Iris pigment epithelial cell (primary cell): ENCODE measurements around the gene ADGRL3.

ENCODE experiments used
- DNase-seq: peaks from one replicate; pipeline ENCODE4 v3.0.0-alpha.2; 2011; ENCODE audit warnings: low read depth

ADGRL3 gene

GRCh38 chr4:61200187-61200915, at the start of gene ADGRL3:
Gene ADGRL3, plus strand, starts transcription at chr4:61200326.
- peak; percentile 45 for DNase-seq

DNA sequence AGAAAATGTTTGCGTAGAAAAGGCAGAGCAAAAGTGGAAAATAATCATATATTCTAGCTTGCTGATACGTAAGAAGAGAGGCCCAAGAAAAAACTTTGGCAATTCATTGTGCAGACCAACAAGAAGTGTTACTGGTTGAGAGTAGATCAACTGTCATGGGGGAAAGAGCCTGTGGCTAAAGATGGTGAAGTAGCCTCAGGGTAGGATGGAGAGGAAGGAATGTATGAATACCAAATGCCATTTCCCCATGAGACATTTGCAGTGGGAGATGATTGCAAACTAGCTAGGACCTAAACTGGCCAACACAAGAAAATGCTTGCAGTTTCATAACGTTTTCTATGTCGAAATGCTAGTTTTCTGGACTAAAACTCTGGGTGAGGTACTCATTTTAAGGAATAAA, 47.7 kb upstream of the ADGRL3 start:
- no peak for DNase-seq

GRCh38 chr4:61160478-61160877, 39.6 kb upstream of the ADGRL3 start:
- DNase-seq, result no peak

- peak; percentile 30 for DNase-seq
Observed at GRCh38 chr4:61162116-61162515, 38.0 kb upstream of the ADGRL3 start.

GRCh38 chr4:61173799-61174198, 26.3 kb upstream of the ADGRL3 start:
- DNase-seq, result peak; percentile 1

GRCh38 chr4:61175495-61175894, 24.6 kb upstream of the ADGRL3 start:
- DNase-seq, result no peak

GRCh38 chr4:61177367-61177766, 22.8 kb upstream of the ADGRL3 start:
- no peak for DNase-seq

GRCh38 chr4:61180405-61180804, 19.7 kb upstream of the ADGRL3 start:
- DNase-seq, result no peak

DNA sequence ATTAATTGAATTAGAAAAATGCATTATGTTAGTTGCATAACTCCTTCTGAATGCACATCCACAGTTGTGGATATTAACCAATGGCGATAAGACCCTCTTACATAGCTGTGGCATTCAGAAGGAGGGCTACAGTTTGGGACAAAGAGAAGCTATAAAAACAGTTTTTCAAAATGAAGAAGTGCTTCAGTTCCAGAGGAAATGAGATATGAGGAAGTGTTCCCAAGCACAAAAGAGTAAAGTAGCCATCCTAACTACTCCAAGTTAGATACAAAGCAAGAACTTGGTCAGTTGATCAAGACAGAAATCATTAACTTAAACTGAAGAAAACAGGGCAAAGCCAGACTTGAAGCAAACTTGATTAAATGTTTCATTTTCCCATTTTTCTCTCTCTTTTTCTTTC, 17.2 kb upstream of the ADGRL3 start:
- DNase-seq, result no peak

DNA sequence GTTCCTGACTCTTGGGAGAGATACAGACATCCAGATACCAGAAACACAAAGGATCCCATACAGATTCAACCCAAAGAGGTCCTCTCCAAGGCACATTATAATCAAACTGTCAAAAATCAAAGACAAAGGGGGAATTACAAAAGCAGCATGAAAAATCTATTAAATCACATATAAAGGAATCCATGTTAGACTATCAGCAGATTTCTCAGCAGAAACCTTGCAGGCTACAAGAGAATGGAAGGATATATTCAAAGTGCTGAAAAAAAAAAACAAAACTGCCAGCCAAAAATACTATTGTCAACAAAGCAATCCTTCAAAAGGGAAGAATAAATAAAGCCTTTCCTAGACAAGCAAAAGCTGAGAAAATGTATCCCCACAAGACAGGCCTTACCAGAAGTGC, 14.8 kb upstream of the ADGRL3 start:
- no peak for DNase-seq

DNA sequence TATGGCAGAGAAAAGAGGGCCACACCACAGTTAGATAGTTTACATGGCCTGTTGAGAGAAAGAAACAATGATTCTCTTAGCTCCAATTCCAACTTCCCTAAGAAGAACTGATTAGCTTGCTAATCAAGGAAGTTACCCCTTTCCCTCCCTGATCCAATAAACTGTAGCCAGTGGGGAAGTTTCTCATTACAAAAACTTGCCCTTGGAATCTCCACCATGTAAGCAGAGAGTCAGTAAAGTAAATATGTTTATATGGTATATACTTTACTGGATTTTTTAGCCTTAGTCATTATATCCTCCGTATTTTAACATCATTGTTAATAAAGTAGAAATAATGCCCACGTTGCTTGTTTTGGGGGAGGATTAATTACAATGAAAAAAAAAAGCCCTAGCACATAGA, 7.7 kb upstream of the ADGRL3 start:
- DNase-seq, result no peak

GRCh38 chr4:61193863-61194262, 6.3 kb upstream of the ADGRL3 start:
- no peak for DNase-seq

- no peak for DNase-seq
Observed at GRCh38 chr4:61194571-61194970, 5.6 kb upstream of the ADGRL3 start.

GRCh38 chr4:61195101-61195500, 5.0 kb upstream of the ADGRL3 start:
- DNase-seq, result no peak

DNA sequence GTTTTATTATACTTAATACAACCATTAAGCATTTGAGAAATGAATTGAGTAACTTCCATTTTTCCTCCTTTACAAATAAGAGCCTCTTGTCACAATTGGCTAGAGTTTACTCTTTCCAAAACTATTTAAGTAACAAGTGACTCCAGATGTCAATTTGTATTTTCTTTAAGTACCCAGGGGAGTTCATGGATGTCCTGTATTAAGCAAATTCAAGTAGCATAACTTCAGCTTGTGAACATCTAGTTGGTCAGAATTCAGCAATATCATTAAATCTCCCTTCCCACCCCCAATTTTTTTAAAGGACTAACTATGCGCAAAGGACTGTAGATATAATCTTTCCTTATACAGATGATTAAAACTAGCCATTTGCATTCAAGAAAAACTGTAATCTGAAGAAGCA, 1.4 kb upstream of the ADGRL3 start:
- DNase-seq, result no peak

DNA sequence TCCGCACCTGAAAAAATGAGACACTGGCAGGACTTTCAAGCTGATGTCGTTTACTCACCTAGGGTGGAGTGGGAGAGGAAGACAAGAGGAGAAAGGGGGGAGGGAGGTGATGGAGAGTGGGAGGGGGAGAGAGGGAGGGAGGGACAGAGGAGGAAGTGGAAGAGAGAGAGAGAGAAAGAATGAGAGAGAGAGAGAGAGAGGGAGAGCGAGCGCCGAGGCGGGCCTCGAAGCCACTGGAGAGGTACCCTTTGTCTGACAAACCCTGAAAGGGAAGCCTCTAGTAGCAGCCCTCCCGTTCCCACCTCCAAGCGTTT, 296 bp upstream of the ADGRL3 start:
- no peak for DNase-seq

DNA sequence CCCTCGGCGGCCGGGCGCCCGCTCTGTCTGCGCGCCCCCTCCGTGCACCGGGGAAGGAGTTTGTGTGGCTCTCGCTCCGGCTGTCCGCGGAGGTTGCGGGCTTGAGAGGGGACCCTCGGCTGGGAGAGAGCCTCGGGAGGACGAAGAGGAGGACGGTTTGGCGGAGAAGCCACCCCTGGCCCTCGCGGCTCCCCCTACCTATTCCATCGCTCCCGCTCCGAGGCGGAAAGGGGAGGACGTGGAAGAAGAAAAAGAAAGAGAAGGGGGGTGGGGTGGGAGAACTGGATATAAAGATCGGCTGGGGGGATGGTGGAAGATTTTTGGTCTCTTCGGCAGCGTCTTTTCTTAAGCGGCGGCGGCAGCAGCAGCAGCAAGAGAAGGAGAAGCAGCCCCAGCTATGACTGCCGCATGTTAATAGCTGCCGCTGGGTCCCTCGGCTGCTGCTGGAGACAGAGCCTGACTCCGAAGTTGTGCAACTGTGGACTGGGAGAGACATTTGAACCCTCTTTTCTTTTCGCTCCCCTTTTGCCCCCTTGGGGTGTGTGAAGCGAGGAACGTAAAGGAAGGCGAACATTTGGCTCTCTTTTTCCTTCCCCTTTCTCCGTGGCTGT, 895 bp downstream of the ADGRL3 start:
- DNase-seq, result peak; percentile 23

DNA sequence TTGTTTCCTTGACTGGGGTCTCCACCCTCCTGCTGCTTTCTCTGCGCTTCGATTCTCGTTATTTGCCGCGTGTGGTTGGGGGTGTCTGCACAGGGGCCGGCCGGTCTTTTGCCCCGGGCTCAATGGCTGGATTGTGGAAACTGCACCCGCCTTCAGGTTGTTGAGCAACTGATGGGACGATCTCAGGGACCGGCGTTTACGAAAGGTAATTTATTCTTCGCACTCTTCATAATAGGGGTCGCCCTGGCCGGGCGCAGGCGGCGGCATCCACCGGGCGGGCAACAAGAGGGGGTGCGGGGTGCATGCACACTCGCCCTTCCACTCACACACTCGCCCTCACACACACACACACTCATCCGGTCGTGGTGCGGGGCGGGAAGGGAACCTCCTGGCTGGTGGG, 1.4 kb downstream of the ADGRL3 start:
- peak; percentile 4 for DNase-seq

- peak; percentile 1 for DNase-seq
Observed at GRCh38 chr4:61201961-61202637, 2.0 kb downstream of the ADGRL3 start.

DNA sequence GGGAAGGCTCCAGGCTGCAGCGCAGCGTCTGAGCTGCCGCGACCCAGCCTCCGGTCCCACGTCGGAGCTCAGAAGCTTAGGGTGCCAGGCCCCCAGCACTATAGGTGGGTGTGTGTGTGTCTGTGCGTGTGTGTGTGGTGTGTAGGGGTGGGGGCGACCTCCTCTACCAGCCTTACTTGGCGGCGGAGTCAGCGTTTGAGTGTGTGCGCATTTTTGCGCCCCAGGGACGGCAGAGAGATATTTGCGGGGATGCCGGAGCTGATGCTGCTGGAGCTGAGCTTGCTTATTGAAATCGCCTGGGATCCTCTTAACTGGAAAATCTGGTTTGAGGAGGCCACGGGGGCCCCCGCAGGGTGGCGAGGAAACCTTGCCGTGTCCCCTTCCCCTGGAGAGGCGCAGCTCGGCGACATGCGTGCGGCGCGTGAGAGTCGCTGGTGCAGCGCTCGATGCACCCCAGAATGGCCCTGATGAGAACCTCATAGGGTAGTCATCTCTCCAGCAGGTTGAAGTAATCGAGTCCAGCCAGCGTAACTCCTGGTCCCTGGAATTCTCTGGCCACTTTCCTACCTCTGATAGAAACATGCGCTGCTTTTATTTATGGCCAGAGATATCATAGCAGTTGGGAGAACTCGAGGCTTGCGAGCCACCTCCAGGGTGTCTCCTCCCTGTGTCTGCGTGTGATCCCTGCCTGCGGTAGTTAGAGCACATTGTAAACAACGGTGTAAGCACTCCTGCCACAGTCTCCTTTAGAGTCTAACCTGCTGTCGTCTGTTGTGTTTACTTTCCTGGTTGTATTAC, 2.7 kb downstream of the ADGRL3 start:
- peak; percentile 9 for DNase-seq

DNA sequence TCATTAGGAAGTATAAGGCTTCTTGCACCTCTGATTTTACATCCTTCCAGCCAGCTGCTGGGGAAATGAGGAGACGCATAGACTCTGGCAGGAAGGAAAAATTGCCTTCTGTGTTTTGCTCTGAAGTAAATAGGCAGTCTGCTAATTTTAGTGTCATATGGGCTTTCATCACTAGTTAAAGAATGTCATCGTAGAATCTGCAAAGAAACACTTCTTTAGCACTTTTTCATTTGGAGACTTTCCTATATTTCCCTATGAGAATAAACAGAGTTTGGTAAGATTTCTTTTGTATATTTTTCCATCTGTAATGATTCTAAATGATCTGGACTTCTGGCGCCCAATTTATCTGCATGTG, 3.3 kb downstream of the ADGRL3 start:
- DNase-seq, result peak; percentile 2

- DNase-seq, result peak; percentile 63
Observed at GRCh38 chr4:61204353-61205060, 4.4 kb downstream of the ADGRL3 start.
